Forelimb muscle (tissue), 1 donor: ENCODE measurements around the gene CDH26. TPM values are rescaled to one million over a fixed set of nuclear protein-coding genes. Genes with fewer than 3 reads are reported as not detected.
"Not testable (repeated sequence)": the region's sequence is repeated elsewhere in the genome, so short reads cannot be mapped to it uniquely, and the experiment has no call there.

Experiments
- DNase-seq: peaks from one replicate; pipeline ENCODE4 v3.0.0-alpha.2; 2013; ENCODE audit warnings: low read depth
- polyA plus RNA-seq: library from polyadenylated mRNA; unstranded; fragments of 120-200 nt; gene quantifications from one replicate; pipeline ENCODE4 v1.2.1, GENCODE V29; 2013; ENCODE audit not compliant: insufficient read length

CDH26 gene
- polyA plus RNA-seq, 1 donor, result 0.95 TPM

- no peak for DNase-seq
Measured at GRCh38 chr20:60011512-60012507, 53.6 kb downstream of the CDH26 start.

DNA sequence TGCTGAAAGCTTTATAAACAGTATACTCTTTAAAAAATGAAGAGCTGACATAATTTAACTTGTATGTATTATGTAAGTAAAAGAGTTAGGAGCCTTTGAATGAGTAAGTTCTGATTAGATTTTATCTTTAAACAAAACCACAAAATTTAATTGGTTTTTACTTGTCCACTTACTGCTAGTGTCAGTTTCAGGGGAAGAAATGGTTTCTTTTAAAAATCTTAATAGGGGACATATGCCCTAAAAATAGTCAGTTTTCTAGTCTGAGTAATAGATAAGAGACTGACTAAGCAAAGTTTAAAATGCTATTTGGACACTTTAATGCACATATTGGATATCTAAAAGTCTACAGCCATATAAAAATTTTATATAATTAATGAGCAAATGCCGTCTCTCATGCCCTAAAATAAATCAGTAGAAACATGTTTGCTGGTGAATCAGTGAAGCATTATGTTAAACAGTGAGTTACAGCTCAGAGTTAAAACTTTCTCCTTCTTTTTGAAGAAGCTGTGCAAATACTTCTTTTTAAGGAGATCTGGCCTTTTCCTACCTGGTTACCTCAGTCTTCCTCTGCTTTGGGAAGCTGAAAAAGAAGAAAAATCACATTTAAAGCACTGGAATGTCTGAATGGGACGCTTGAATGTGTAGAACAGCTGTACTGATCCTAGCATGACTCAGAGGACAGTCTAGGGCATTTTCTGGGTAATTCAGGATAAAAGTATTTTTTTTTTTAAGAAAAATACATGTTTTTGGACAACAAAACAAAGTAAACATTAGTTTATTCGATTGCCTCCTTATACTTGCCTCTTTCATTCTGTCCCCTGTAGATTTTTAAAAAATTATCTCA, 55.3 kb downstream of the CDH26 start:
- no peak for DNase-seq

DNA sequence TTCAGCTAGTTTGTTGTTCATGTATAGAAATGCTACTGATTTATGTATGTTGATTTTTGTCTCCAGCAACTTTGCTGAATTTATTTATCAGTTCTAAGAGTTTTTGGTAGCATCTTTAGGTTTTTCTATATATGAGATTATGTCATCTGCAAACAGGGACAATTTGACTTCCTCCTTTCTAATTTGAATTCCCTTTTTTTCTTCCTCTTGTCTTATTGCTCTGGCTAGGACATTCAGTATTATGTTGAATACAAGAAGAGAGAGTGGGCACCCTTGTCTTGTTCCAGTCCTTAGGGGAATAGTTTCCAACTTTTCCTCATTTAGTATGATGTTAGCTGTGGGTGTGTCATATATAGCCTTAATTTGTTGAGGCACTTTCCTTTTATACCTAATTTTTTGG, 58.2 kb downstream of the CDH26 start:
- DNase-seq, result no peak

GRCh38 chr20:60020251-60020650, 62.0 kb downstream of the CDH26 start:
- DNase-seq, result no peak

DNA sequence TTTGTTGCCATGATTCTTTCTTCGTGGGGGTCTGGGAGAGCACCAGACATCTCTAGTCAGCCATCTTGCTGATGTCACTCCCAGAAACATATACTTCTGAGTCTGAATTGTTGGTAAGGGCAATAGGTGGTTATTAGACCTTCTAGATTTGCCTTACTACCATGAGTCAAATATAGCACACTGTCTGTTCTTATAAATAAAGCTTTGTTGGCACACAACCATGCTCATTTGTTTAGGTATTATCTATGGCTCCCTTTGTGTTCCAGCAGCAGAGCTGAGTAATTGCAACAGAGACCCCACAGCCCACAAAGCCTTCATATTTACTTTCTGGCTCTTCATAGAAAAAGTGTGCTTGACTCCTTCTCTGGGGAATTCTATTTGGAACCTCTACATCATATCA, 62.9 kb downstream of the CDH26 start:
- DNase-seq, result no peak

DNA sequence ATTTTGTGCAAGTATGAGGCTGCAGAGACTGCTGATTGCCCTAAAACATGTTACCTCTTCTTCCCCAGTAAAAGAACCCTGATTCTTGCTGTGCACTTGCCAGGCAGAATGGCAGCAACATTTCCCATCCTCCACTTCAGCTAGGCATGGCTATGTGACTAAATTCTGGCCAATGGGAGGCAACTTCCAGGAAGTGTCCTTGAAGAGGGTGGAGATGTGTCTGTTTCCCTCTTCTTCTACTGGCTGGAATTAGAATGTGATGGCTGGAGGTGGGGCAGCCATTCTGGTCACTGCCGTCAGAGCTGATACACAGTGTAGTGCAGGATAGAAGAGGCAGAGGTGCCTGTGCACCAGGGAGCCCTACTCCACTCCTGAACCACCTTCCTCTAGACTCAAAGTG, 64.6 kb downstream of the CDH26 start:
- no peak for DNase-seq

- no peak for DNase-seq
Measured at GRCh38 chr20:60024245-60024644, 66.0 kb downstream of the CDH26 start.

- DNase-seq, result no peak
Measured at GRCh38 chr20:60024801-60025200, 66.6 kb downstream of the CDH26 start.

DNA sequence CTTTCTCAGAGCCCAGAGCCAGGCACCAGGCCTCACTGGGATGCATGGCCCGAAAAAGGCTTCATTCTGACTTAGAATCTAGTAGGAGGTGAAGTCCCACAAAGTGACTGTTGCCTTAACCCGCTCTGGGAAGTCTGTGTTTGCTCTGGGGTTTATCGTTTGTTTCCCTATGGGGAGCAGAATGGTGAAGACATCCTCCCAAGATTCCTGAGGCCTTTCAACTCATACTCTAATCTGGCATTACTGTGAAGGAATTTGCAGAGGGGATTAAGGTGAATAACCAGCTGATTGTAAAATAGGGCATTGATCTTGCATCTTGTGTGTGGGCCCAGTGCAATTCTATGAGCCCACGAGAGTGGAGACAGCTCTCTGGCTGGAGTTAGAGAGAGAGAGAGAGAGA, 67.8 kb downstream of the CDH26 start:
- no peak for DNase-seq

DNA sequence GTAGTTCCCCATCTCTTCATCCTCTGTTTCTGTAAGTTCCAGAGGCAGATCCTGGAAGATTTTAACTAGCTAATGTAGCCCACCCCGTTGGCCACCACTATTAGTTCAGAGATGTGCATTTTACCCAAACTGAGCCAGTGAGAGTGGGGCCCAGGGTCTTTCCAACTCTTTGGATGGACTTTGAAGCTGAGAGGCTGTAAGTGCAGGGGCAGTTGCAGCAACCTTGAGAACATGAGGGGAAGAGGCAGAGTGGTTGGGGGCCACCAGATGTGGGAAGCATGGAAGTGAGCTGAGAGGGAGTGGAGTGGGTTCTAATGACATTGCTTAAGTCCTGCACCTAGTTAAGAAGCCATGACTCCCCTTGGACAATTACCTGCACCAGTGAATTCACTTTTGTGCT, 72.2 kb downstream of the CDH26 start:
- DNase-seq, result no peak

- DNase-seq, result no peak
Measured at GRCh38 chr20:60031107-60031506, 72.9 kb downstream of the CDH26 start.

DNA sequence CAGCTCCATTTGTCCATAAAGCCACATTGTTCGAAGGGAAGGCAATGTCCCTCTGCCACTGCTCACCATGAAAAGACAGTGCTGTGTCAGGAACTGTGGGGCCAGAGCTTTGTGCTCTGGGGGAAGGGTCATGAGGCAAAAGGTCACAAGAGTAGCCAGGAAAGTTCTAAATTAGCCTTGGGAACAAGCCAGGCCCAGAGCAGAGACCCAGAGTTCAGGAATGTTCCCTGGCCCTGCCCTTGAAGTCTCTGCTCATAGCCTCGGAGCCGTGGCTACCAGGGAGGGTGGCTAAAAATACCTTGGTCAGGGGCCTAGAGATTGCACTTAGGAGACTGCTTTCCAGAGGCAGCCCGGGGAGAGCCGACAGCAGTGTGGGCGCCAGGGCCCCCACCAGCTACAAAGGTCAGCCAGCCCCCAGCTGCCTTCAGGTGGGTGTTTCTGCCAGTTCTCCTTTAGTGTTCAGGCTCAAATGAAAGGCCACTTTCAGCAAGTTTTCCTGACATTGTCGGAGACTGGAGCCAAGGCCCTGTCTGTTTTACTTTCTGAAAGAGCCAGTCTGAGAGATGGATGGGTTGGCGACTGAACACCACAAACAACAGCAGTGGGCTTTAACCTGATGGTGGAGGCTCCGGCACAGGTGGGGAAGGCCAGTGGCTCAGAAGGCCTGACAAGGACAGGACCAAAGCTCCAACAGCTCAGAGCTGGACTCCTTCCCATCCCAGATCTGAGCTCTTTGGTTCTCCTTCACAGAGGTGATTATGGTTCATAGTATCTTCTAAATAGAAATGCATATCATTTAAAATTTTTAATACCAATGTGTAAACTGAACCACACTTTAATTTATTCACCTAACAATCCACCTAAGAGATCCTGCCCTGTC, 76.2 kb downstream of the CDH26 start:
- DNase-seq, result no peak

GRCh38 chr20:60035486-60035885, 77.3 kb downstream of the CDH26 start:
- DNase-seq, result no peak

DNA sequence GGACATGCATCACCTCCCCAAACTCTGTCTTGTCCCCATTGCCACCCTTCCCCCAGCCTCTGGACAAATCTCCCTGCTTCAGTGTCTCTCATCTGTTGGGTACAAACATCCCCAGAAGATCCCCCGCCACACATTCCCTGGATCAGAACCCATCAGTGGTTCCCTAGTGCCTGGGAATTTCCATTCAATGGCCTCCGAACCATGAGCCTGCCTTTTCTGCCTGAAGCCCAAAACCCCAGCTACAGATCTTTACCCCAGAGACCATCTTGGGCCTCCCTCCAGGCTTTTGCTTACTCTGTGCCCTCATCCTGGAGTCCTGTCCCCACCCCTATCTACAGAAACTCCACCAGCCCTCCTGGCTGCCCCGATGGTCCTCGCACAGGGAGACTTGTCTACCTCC, 78.1 kb downstream of the CDH26 start:
- DNase-seq, result no peak

DNA sequence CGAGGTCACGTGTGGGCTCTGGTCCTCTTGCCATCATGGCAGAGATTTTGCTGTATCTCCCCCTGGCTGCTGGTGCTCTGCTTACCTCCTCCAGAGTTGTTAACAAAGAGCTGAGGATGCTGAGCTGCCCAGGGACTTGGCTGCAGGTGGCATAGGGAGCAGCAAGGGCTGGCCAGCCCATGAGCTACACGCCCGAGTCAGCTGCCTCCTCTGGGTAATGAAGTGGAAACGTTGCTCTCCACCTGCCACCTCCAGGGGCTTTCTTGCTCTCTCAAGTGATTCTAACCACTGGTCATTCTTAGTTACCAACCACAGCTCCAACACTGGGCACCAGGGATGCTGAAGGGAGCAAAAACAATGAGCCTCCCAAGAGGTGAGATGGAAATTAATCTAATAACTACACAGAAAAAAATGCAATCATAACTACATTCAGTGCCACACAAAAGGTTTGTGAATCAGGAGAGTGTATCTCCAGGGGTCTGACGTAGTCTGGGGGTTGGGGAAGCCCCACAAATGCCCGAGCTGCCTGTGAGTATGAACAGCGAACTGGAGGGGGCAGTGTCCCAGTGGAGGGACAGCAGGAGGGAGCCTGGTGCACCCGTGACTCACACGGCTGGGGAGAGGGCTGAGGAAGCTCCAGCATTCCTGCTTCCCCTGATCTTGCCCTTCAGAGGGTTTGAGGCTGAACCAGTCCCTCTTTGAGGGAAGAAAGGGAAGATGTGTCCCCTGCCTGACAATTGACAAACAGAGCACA, 78.7 kb downstream of the CDH26 start:
- DNase-seq, result no peak

DNA sequence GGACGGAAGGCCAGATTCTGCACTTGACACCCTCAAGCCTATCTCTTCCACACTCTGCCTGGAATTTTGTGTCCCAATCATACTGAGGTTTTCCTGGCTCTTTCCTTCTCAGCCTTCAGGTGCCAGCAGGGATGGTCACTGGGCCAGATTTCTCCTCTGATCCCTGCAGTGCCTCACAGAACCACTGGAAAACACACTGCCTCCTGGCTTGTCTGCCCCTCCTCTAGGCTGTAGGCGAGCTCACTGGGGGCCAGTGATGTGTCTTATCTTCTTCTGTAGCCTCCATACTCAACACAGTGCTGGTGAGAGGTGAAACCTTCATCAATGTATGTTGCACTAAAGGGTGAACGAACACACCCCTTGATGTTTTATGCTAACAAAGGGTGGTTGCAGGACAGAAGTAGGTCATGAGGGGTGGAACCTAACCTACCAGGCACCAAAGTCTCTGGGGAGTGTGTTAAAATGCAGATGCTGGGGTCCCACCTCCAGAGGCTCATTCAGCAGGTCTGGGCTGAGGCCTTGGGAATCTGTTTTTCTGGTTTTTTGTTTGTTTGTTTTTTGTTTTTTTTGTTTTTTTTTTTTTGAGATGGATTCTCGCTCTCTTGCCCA, 80.3 kb downstream of the CDH26 start:
- DNase-seq, result no peak

DNA sequence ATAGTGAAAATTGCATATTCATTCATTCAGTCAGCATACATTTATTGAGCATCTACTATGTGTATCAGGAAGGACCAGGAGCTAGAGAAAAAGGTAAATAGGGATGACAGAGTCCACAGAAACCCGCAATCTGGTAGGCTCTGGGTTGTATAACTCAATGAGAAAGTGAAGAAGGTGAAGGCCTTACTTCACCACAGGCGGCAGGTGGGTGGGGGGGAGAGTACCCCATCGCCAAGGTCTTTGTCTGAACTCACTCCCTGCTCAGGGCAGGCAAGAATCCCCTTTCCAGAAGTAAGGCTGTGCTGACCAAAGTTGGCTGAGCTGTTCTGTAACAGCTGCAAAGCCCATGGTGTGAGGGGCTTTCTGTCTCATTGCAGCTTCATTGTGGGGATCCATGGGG, 81.3 kb downstream of the CDH26 start:
- DNase-seq, result no peak

DNA sequence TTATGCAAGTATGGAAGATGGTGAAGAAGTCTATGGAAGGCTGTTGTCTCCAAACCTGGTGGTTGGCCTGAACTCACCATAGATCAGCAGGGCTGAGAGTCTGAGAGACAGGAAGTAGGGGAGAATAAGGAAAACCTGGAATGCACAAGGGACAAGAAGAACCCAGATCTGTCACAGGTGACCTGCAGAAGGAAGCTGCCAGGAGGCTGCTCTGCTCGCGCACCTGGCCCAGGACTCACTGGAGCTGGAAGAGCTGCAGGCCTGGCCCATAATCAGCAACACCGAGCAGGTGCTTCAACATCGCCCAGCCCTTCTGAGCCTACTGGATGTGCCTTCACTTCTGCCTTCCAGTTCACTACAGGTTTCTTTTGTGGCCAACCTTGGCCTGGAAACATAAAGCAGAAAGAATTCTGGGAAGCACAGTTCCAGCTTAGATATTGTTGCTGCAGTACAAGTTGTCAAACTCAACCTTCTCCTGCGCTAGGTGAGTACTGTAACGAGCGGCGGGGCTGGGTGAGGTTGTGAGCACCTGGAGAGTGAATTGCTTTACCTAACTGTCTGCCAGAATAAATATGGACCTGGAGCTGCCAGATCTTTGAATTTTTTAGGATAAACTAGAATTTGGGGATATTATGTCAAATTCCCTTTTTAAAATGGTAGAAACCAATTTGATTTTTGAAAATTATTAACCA, 82.4 kb downstream of the CDH26 start:
- no peak for DNase-seq

DNA sequence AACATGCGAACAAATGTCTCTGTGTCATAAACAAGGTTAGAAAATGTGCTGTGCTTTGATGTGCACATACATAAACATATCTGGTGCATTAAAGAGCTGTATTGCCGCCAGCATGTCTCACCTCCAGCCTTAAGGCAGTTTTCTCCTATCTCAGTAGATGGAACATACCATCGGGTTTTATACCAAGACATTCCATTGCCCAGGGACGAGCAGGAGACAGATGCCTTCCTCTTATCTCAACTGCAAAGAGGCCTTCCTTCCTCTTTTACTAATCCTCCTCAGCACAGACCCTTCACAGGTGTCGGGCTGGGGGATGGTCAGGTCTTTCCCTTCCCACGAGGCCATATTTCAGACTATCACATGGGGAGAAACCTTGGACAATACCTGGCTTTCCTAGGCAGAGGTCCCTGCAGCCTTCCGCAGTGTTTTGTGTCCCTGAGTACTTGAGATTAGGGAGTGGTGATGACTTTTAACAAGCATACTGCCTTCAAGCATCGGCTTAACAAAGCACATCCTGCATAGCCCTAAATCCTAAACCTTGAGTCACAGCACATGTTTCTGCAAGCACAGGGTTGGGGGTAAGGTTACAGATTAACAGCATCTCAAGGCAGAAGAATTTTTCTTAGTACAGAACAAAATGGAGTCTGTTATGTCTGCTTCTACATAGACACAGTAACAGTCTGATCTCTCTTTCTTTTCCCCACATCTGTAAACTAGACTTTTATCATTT, 83.4 kb downstream of the CDH26 start:
- not testable (repeated sequence) for DNase-seq
